SW 1271 (cell line): ENCODE measurements around the gene MTHFD1L.

Source experiments
- DNase-seq, 2 experiments: peaks; one replicate each; lab custom pipeline; 2025; lab: John Stamatoyannopoulos, UW

The MTHFD1L gene

GRCh38 chr6:150934380-150934779 lies 68.9 kb downstream of the MTHFD1L start:
- no peak for DNase-seq

DNA sequence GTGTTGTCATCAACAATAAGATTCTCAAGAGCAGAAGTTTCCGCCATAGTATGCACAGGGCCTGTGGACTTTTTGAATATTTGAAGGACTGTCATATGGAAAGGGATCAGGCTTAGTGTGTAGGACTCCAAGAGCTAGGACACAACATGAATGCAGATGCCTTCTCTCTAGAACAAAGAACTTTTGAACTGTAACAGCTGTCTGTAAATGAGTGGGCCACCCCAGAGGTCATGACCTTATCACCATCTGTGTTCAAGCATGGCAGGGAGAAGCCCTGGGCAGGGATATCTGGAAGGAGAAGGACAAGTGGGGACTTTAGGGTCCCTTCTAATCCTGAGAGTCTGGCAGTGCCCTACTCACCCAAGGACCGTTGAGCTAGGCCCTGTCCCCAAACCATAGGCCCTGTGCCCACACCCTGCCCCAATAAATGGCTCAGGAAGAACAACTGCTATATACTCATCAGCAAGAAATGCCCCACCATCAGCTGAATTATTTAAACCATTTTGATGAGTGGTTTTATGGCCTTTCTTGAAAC lies 70.6 kb downstream of the MTHFD1L start:
- no peak for DNase-seq

- no peak for DNase-seq
These were observed 71.8 kb downstream of the MTHFD1L start for GRCh38 chr6:150937132-150937906.

- DNase-seq: no peak
These were observed 73.9 kb downstream of the MTHFD1L start for GRCh38 chr6:150939399-150939798.

DNA sequence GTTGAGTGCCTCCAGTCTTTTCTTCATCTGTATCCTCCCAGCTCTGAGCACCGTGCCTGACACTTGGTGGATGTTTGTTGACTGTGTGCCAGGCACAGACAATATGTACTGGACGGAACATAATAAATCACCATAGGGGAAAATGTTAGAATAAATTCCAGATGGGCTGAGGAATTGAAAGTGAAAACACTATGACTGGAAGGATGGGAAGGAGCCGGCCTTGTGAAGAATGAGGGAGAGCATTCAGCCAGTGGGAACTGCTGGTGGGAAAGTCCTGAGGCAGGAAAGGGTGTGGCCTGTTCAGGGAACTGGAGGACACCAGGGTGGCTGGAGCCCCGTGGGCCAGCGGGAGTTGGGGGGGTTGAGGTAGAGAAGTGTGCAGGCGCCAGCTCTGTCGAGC lies 75.4 kb downstream of the MTHFD1L start:
- DNase-seq: no peak

DNA sequence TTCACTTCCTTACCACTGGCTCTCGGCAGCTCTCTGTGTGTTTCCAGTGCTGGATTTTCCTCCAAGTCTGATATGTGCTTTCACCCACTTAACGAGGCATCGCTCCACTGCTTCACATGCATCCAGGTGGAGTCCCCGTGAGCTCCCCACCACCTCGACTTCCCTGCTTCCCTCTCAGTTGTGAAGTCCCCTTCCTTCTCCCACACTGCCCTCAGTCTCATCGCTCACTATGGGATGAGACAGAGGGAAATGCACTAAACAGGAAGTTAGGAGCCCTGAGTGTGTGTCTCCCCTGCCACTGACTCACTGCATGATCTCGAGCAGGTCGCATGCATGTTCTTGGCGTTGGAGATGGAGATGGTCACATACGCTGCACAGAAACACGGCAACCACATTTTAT lies 84.0 kb downstream of the MTHFD1L start:
- DNase-seq: no peak

DNA sequence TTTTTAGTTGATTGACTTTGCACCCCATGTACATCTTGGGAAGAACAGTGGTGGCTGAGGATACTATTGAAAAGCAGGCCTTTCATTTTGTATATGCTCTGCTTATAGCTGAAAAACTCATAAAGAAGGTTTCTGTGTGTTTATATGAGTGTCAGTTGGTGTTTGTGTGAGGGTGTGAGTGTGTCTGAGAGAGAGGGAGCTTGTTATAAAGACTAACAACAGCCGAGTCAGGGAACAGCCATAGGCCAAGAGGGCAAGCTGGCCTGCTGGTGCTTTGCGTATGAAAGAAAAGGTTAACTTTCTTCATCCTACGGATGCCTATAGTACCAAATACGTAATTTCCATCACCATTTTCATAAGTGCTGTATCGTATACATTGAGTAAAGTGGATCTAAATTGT lies 88.3 kb downstream of the MTHFD1L start:
- DNase-seq: no peak

DNA sequence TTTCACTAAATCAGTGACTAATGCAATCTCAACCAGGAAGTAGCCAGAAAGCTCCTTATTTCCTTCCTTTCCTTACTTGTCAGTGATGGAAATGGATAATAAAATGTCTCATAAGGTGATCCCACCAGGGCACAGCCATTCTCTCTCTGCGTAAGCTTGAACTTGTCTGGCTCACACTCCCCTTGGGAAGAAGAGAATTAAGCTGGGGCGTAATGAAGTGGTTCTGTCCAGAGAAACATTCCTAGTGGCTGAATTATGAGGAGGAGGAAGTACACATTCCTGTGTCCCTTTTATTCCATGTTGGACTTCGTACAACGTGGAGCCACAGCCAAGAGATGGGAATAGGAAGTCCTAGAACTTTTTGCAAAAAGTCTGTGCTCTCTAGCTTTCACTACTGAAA lies 93.7 kb downstream of the MTHFD1L start:
- no peak for DNase-seq

GRCh38 chr6:150962436-150962835 lies 96.9 kb downstream of the MTHFD1L start:
- DNase-seq: no peak

DNA sequence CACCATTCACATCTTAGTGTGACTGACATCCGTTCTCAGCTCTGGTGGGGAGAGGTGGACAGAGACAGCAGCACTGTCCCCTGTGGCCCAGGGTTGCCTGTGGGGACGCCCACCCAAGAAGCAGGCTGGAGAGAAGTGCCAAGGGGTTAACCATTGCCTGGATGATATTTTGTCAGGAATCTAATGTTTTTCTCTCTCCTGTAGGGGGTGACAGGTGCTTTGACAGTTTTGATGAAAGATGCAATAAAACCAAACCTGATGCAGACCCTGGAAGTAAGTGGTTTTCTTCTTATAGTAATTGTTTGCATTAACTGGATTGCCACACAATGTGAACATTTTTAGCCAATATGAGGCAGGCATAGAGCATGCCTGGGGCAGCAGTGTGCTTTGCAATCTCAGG lies 99.3 kb downstream of the MTHFD1L start:
- no peak for DNase-seq

DNA sequence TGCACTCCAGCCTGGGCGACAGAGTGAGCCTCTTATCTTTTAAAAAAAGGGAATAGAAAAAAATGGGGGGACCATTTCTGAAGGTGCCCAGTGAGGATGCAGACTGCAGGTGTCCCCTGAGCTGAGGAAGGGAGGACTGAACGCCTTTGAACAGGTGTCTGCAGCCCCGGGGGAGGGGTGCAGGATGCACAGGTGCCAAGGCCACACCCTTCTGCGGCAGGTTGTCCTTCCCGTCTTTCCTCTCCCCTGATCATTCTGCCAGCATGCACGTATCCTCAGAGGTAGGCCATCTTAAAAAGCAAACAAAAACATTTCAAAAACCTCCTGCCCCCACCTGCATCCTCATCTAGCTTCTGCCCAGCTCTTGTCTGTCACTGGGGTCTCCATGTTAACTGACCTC lies 101.3 kb downstream of the MTHFD1L start:
- DNase-seq: no peak

- DNase-seq: no peak
These were observed 101.9 kb downstream of the MTHFD1L start for GRCh38 chr6:150967381-150967780.

DNA sequence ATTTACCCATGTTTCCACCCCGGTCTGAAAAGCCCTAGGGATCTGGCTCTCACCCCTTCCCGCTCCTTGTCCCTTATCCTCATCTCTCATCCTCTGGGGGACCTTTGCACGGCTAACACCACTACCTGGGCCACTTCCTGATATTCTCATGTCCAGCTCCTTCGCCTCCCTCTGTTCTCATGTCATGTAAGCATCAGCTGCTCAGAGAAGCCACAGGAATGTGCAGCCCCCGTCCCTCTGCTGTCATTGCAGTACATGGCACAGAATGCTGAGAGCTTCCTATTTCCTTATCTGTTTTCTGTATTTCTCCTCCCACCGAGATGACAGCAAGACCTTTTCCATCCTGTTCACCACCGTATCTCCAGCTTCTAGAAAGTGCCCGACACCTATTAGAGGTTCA lies 102.4 kb downstream of the MTHFD1L start:
- DNase-seq: no peak

GRCh38 chr6:150969901-150970300 lies 104.4 kb downstream of the MTHFD1L start:
- DNase-seq: no peak

DNA sequence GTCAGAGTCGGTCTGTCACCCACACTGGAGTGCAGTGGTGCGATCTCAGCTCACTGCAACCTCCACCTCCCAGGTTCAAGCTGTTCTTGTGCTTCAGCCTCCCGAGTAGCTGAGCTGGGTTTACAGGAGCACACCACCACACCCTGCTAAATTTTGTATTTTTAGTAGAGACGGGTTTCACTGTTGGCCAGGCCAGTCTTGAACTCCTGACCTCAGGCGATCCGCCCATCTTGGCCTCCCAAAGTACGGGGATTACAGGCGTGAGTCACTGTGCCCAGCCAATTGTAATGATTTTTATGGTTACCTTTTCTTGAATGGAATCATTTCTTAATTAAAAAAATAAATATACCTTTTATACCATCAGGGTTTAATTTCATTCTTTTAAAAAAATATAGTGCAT lies 105.7 kb downstream of the MTHFD1L start:
- DNase-seq: no peak

- DNase-seq: no peak
These were observed 109.6 kb downstream of the MTHFD1L start for GRCh38 chr6:150975136-150975535.

GRCh38 chr6:150977281-150977680 lies 111.8 kb downstream of the MTHFD1L start:
- no peak for DNase-seq

GRCh38 chr6:150978624-150979023 lies 113.1 kb downstream of the MTHFD1L start:
- no peak for DNase-seq

- DNase-seq: no peak
These were observed 114.4 kb downstream of the MTHFD1L start for GRCh38 chr6:150979826-150980350.

DNA sequence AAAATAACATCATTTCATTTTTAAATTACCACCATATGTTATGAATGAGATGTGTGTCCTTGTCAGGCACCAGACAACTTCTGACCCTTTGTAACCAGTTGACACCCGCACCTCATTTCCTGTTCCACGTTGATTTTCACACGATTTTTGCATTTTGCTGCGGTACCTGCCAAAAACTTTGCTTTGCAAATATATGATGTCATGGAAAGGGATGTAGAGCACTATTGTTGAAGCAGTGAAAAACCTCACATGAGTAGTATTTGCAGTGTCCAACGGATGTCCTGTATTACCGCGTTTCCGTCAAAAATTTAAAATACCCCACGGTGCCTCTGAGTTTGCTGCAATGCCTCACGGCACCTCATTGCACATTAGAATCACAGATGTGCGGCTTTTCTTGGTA lies 115.6 kb downstream of the MTHFD1L start:
- DNase-seq: no peak

- no peak for DNase-seq
These were observed 116.2 kb downstream of the MTHFD1L start for GRCh38 chr6:150981669-150982068.

DNA sequence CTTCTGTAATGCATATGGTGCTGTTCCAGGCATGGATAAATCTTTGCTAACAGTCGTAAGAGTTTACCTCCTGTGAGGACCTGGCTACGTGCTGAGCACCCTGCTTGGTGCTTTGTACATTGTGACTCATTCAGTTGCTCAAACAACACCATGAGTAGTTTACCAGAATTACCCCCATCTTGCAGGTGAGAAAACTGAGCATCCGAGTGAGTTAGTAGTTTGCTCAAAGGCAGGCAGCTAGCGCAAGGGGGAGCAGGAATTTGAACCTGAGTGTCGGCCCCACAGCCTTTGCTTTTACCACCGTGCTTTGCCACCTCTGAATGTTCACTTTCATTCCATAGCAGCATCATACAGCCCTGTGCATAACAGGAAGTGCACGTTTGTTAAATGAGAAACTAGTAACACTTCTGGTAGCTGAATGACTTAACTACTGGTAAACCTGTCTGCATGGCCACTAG lies 121.9 kb downstream of the MTHFD1L start:
- no peak for DNase-seq

DNA sequence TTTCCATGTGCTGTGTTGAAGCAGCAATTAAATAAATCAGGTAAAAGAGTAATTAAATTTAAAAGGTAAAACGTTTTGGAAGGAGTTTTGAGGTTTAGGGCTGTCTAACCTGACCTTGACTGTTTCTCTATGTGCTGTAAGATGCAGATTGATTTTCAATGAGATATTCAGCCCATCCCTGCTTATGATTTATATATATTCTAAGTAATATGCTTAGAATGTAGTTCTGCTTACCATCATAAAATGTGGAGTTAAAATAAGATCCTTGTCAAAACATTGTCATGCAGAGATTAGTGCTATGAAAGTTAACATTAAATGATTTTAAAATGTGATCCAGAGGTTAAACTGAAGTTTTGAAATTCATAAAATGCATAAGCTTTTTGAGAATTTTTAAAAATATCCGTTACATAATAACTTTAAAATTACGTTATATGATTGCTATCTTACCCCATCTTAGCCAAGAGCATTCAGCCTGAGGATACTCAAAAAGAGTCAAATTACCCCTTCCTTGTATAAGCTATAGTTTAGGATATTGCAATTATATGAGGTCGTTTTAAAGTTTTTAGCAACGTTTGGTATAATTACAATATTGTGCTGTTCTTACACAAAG lies 122.5 kb downstream of the MTHFD1L start:
- DNase-seq: no peak
